ENCODE measurements around the gene GPATCH8. TPM values are rescaled to one million over a fixed set of nuclear protein-coding genes. Genes with fewer than 3 reads are reported as not detected.

GPATCH8 gene
- total and polyA plus RNA-seq, 11 donors = 12.8 to 24.9 (median 20.3) TPM

- Histone ChIP-seq H3K4me1 (peaks cover 0 to 58% (median 36%) of the 10 kb centered on the region in 12 donors), H3K4me3 (peak overlapping the region; percentile 69 to 99 (median 84)), H3K27me3 (peaks cover 0 to 4% (median 0%) of the 10 kb centered on the region in 9 donors), H3K36me3 (no peaks in the 10 kb centered on the region), H3K27ac (peak overlapping the region; percentile 68 to 94 (median 90)), H3K9me3 (no peaks in the 10 kb centered on the region)
- intact Hi-C loops (cut with DNase I) = loop anchor here in 2 of 10 donors (10.0 kb wide), 2 partner anchors 98 to 288 kb away; partner anchors contain the start of gene UBTF (in 1 of the 2)
- ATAC-seq (peak in 3 of 4 donors; percentile 32 to 41 (median 37)), DNase-seq (peak in 2 of 5 donors; percentile 41 to 70)
- WGBS, 4 donors = 0 to 1% (median 1%) methylated on average over 25 of the region's 25 CpGs
- TF ChIP-seq POLR2A (IDR thresholded peaks at IDR 0.05) (no peak), CTCF (IDR thresholded peaks at IDR 0.05) (no peak)
These were observed 534 bp downstream of the GPATCH8 start for GRCh38 chr17:44502598-44503146.

- peak overlapping the region in 6 of 12 donors; percentile 1 to 94 (median 90) for H3K27ac ChIP-seq
- ATAC-seq (no peak), DNase-seq (no peak)
- TF ChIP-seq POLR2A (IDR thresholded peaks at IDR 0.05) = no peak
- peaks cover 0 to 60% (median 36%) of the 10 kb centered on the region in 12 donors for H3K4me1 ChIP-seq
- H3K9me3 ChIP-seq = no peaks in the 10 kb centered on the region
- H3K27me3 ChIP-seq = no peaks in the 10 kb centered on the region
- H3K36me3 ChIP-seq = no peaks in the 10 kb centered on the region
- 6 to 12% (median 7%) methylated on average over 6 of the region's 6 CpGs for WGBS, 4 donors
- intact Hi-C loops (cut with DNase I) = loop anchor here in 2 of 10 donors (10.0 kb wide), 2 partner anchors 97 to 287 kb away; partner anchors contain the start of gene UBTF (in 1 of the 2)
- H3K4me3 ChIP-seq = peak overlapping the region; percentile 69 to 99 (median 84)
These were observed 1.3 kb downstream of the GPATCH8 start for GRCh38 chr17:44501866-44502375.

GRCh38 chr17:44499722-44500121 lies 3.5 kb downstream of the GPATCH8 start:
- Histone ChIP-seq H3K4me3 (no peak overlapping the region), H3K27ac (no peak overlapping the region), H3K27me3 (no peaks in the 10 kb centered on the region), H3K4me1 (peaks cover 0 to 61% (median 38%) of the 10 kb centered on the region in 12 donors), H3K9me3 (no peaks in the 10 kb centered on the region), H3K36me3 (no peaks in the 10 kb centered on the region)
- ATAC-seq (no peak), DNase-seq (no peak)
- 48 to 54% (median 52%) methylated on average over 1 of the region's 1 CpG for WGBS, 4 donors
- intact Hi-C loops (cut with DNase I) = loop anchor here in 2 of 10 donors (10.0 kb wide), 2 partner anchors 95 to 285 kb away; partner anchors contain the start of gene UBTF (in 1 of the 2)
- TF ChIP-seq POLR2A (IDR thresholded peaks at IDR 0.05) (no peak), CTCF (IDR thresholded peaks at IDR 0.05) (no peak)

- Histone ChIP-seq H3K27me3 (no peaks in the 10 kb centered on the region), H3K4me3 (no peak overlapping the region), H3K4me1 (peaks cover 0 to 55% (median 28%) of the 10 kb centered on the region in 12 donors), H3K36me3 (no peaks in the 10 kb centered on the region), H3K27ac (no peak overlapping the region), H3K9me3 (no peaks in the 10 kb centered on the region)
- no peak for TF ChIP-seq POLR2A (IDR thresholded peaks at IDR 0.05)
- no peak for TF ChIP-seq CTCF (IDR thresholded peaks at IDR 0.05)
- no peak for ATAC-seq
- intact Hi-C loops (cut with DNase I) = no loop called here
- 84 to 93% (median 89%) methylated on average over 2 of the region's 2 CpGs for WGBS, 4 donors
- no peak for DNase-seq
These were observed 6.4 kb downstream of the GPATCH8 start for GRCh38 chr17:44496815-44497214.
